LHCN-M2 (cell line): Measurements from ENCODE around the gene FAM161B. TPM values are rescaled to one million over a fixed set of nuclear protein-coding genes. Genes with fewer than 3 reads are reported as not detected.

Source experiments
- total RNA-seq: library from RNA; depleted of rRNA; stranded (reverse); fragments of >200 nt; gene quantifications from 2 replicates; pipeline ENCODE4 v1.2.3, GENCODE V29; 2014; rRNA removed

The FAM161B gene
- total RNA-seq, 1 experiment from 2014 or later: 3.4 TPM

Other genes starting within 250 kb of the FAM161B start
- 19.2 and 22.0 TPM in 2 replicates for gene PNMA1, start 235.7 kb downstream of the FAM161B start, total RNA-seq
- 9.0 and 18.9 TPM in 2 replicates for gene PTGR2, start 98.3 kb downstream of the FAM161B start, total RNA-seq
- gene ZNF410, start 63.2 kb downstream of the FAM161B start, total RNA-seq: 47.5 and 52.1 TPM in 2 replicates
- 38.5 and 46.7 TPM in 2 replicates for gene COQ6, start 208 bp upstream of the FAM161B start, total RNA-seq
- gene ENTPD5, start 69.2 kb upstream of the FAM161B start, total RNA-seq: 8.3 and 11.8 TPM in 2 replicates
- 4.9 and 8.6 TPM in 2 replicates for gene BBOF1, start 69.3 kb upstream of the FAM161B start, total RNA-seq
- 5.3 and 8.2 TPM in 2 replicates for gene ALDH6A1, start 134.4 kb upstream of the FAM161B start, total RNA-seq
- gene LIN52, start 134.9 kb upstream of the FAM161B start, total RNA-seq: 10.2 and 11.5 TPM in 2 replicates